ENCODE results near the gene CD200.

DNA sequence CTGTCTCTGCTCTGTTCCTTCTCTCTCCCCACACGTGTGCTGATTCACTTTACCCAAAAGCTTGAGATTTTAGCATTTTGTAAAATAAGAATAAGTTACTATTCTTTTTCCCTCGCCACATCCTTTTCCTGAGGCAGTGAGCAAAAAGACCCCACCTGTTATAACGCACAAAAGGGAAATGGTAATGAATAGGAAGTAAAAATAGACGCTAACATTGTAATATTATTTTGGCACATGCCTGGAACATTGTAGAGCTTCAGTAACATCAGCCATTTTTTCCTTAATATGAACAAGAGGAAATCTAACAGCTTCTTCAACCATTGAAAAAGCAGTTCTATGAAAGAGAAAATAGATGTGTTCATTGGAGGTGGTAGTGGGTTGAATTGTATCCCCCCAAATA is 40.5 kb downstream of the CD200 start:
- TF ChIP-seq, protein P1, sequence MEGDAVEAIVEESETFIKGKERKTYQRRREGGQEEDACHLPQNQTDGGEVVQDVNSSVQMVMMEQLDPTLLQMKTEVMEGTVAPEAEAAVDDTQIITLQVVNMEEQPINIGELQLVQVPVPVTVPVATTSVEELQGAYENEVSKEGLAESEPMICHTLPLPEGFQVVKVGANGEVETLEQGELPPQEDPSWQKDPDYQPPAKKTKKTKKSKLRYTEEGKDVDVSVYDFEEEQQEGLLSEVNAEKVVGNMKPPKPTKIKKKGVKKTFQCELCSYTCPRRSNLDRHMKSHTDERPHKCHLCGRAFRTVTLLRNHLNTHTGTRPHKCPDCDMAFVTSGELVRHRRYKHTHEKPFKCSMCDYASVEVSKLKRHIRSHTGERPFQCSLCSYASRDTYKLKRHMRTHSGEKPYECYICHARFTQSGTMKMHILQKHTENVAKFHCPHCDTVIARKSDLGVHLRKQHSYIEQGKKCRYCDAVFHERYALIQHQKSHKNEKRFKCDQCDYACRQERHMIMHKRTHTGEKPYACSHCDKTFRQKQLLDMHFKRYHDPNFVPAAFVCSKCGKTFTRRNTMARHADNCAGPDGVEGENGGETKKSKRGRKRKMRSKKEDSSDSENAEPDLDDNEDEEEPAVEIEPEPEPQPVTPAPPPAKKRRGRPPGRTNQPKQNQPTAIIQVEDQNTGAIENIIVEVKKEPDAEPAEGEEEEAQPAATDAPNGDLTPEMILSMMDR (IDR thresholded peaks at IDR 0.05; ENCODE audit: insufficient read depth, low read length): no peak
- no peak for TF ChIP-seq GABPA (IDR thresholded peaks at IDR 0.05; ENCODE audit: low read depth)
- TF ChIP-seq, protein P2, sequence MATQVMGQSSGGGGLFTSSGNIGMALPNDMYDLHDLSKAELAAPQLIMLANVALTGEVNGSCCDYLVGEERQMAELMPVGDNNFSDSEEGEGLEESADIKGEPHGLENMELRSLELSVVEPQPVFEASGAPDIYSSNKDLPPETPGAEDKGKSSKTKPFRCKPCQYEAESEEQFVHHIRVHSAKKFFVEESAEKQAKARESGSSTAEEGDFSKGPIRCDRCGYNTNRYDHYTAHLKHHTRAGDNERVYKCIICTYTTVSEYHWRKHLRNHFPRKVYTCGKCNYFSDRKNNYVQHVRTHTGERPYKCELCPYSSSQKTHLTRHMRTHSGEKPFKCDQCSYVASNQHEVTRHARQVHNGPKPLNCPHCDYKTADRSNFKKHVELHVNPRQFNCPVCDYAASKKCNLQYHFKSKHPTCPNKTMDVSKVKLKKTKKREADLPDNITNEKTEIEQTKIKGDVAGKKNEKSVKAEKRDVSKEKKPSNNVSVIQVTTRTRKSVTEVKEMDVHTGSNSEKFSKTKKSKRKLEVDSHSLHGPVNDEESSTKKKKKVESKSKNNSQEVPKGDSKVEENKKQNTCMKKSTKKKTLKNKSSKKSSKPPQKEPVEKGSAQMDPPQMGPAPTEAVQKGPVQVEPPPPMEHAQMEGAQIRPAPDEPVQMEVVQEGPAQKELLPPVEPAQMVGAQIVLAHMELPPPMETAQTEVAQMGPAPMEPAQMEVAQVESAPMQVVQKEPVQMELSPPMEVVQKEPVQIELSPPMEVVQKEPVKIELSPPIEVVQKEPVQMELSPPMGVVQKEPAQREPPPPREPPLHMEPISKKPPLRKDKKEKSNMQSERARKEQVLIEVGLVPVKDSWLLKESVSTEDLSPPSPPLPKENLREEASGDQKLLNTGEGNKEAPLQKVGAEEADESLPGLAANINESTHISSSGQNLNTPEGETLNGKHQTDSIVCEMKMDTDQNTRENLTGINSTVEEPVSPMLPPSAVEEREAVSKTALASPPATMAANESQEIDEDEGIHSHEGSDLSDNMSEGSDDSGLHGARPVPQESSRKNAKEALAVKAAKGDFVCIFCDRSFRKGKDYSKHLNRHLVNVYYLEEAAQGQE (IDR thresholded peaks at IDR 0.05; ENCODE audit: insufficient replicate concordance, low read depth): no peak
- no peak for TF ChIP-seq POLR2AphosphoS5 (IDR thresholded peaks at IDR 0.05; ENCODE audit: low read depth)
- no peak for TF ChIP-seq SPI1 (IDR thresholded peaks at IDR 0.05; ENCODE audit: borderline replicate concordance, low read depth)

Measured in HL-60 (cell line).